Stimulated activated CD4-positive, alpha-beta T cell treated with anti-CD3 and anti-CD28 coated beads, Interleukin-1b, Interleukin-23, amount 100 ng/mL, for 48 hours (primary cell): ENCODE results near the gene RHCE.
"Not testable (repeated sequence)": the region's sequence is repeated elsewhere in the genome, so short reads cannot be mapped to it uniquely, and the experiment has no call there.

Source experiments
- DNase-seq: peaks from one replicate; pipeline ENCODE4 v3.0.0-alpha.2; 2020

The RHCE gene

DNA sequence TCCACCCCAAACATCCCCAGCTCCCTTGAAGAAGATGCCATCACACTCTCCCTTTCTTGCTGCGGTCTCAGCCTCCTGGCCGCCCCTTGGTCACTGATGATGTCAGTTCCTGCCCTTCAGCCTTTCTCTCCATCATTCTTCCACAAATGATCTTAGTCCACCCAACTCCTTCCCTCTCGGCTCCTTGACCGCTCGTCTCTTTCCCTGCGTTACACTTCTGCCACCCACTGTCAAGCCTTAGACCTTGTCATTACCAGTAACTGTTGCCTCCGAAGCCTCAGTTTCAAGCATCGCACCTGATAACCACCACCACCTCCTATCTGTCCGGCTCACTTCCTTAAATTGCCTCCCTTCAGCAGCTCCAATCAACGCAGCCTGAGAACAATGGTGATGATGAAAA is 23.1 kb downstream of the RHCE start:
- not testable (repeated sequence) for DNase-seq

DNA sequence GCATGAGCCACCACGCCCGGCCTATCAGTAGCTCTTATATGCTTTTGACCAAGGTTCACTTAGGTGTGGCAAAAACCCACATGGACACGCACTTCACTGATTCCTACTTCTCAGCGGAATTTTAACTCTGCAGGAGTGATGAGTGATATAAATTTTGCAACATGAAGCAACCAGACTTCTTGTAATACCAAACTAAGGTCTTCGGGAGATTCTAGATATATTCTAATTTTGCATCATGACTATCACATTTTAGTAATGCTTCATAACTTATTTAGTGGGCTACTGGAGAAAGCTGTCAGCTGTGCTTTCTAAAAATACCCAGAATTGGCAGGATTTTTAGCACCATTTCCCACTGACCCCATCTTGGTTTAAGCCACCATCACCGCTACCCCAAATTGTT is 27.8 kb downstream of the RHCE start:
- no peak for DNase-seq

DNA sequence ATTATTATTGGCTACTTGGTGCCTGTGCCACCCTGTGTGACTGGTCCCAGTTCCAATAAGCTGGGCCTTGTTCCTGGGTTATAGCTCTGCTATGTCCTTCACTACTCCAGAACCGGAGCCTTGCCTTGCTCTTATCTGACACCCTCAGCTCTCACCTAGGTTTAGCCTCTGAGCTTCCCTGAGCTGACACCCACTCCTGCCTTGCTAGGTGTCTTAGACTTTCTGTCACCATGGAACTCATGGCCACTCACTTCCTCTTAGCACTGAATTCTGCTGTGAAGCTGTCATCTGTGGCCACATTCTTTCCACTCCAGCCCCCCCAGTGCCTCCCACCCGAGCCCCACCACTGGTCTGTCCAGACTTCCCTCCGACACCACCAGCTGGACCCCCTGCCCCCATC is 30.9 kb downstream of the RHCE start:
- not testable (repeated sequence) for DNase-seq

DNA sequence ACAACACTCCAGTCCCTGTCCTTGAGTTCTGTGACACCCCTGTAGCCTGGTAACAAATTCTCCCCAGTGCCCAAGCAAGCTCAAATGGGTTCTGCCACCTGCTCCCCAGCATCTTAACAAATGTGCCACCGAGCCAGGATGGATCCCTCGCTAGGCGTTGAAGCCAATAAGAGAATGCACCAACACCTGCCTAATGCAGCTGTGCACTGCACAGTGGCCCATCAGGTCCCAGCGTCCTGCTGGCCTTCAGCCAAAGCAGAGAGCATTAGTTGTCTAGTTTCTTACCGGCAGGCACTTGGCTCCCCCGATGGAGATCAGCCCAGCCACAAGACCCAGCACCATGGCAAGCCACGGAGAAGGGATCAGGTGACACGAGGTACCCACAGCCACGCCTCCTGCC is 31.9 kb downstream of the RHCE start:
- DNase-seq, result not testable (repeated sequence)

DNA sequence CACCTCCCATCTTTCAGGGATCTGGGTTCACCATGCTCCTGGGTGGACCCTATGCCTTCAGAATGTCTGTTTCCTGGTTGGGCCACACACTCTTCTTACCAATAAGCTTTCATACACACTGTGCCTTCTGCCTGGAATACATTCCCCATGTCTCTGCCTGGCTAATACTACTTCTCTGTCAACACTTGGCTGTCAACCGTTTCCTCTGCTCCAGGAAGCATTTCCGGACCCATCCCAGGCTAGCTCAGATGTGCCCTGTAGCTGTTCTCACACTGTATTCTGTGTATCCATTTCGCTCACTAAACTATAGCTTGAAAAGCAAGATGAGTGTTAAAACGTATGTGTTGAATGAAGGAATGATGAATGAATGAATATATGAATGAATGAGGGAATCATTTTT is 33.5 kb downstream of the RHCE start:
- DNase-seq, result not testable (repeated sequence)

DNA sequence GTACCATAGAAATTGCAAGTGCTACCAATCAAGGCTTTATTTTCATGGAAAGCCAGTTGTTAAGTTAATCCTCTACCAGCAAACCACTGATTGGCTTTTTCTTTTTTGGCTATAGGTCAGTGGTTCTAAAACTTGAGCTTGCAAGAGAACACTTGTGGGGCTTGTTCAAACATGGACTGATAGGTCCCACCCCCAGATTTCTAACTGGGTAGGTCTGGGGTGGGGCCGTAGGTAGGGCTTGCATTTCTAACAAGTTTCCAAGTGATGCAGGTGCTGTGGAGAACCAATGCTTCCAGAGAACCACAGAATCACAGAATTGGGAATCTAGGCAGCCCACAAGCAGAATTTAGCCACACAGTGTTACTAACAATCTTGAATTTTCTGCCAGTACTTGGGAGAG is 36.8 kb downstream of the RHCE start:
- DNase-seq, result not testable (repeated sequence)

DNA sequence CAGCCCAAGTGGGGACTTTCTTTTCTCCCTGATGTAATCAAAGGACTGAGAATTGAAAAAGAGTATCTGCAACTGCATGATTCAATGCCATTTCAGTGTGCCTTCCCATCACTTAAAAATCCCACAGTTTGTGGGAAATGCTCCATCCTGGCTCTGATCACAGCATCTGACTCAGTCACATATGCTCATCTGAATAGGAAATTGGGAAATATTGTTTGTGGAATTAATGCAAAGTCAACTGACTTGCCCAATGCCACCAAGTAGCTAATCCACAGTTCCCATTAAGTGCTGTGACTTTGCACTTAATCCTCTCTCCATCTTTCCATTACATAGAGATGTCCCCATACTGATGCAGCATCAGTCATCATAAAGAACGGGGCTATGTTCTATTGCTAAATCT is 37.5 kb downstream of the RHCE start:
- DNase-seq, result not testable (repeated sequence)

DNA sequence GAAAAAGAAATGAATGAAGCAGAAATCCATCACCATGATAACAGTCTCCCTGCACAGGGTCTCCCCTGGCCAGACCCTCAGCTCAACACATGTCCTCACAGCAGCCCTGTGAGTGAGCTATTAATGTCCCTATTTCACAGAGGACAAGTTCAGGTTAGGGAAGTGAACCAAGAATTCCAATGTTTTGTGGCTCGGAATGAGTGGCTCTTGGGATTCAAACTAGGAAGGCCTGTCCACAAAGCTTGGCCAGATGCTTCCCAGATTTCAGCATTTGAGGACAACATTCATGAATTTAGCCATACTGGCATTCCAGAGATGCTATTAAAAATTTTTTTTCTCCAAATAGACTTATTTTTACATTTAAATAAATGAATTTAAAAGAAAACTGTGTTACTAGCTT is 38.1 kb downstream of the RHCE start:
- DNase-seq, result not testable (repeated sequence)

DNA sequence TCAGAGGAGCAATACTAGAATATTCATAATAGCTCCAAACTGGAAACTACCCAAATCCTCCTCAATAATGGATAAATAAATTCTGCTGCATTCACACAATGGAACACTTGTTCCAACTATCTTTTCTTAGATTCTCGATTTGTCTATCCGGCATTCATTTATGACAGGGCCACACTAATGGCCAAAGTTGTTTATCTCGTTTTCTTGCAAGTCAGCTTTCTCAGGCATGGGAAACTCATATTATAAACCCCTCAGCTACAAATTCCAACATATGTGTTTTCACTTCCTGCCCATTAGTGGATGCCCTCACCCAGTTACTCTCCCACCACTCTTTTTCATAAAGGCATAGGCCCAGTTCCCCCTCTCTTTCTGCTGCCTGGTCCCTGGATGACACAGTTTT is 42.3 kb downstream of the RHCE start:
- DNase-seq, result not testable (repeated sequence)

DNA sequence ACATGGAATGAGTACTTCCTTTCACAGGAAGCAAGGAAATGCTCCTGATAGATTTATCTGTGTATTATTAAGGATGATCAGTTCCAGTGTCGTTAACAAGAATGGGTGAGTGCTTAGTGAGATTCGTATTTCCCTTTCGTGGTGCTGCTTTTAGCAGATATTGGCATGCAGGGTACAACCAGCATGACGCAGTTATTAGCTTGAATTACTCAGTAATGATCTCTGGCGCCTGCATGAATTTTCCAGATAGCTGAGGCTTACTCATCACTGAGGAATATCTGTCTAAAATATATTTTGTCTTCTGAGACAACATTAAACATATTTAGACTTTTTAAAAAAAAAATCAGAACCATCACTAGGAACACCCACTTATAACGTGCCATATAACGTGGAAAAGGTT is 48.9 kb downstream of the RHCE start:
- not testable (repeated sequence) for DNase-seq

DNA sequence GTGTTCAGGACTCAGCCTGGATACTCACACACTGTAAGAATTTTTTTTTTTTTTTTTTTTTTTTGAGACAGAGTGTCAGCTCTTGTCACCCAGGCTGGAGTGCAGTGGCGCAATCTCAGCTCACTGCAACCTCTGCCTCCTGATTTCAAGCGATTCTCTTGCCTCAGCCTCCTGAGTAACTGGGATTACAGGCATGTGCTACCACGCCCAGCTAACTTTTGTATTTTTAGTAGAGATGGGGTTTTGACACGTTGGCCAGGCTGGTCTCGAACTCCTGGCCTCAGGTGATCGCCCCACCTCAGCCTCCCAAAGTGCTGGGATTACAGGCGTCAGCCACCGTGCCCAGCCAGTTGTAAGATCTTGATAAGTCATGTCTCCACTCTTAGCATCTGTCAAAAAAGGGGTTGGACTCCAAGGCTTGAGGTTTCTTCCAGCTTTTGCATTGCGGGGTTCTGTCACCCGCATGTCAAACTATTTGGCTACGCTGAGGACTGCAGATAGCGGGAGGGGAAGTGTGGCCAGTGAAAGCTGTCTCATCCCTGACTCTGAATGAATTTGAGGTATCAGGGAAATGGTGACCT is 50.8 kb downstream of the RHCE start:
- DNase-seq, result not testable (repeated sequence)

DNA sequence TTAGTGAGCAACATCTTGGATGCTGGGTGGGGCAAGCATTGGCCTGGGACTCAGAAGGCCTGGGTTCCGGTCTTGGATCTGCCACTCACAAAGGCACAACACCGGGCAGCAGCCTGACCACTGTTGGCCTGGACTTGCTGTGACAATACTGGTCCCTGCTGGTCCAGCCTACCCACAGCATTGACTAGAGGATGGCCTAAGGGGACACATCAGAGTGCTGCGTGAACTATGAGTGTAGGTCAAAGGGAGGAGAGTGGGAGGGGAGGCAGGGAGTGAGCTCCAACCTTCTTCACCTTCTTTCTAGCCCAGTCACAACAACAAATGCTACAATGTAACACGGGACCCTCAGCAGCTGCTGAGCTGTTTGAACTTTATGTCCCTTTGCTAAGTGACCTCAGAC is 51.4 kb downstream of the RHCE start:
- DNase-seq, result no peak

DNA sequence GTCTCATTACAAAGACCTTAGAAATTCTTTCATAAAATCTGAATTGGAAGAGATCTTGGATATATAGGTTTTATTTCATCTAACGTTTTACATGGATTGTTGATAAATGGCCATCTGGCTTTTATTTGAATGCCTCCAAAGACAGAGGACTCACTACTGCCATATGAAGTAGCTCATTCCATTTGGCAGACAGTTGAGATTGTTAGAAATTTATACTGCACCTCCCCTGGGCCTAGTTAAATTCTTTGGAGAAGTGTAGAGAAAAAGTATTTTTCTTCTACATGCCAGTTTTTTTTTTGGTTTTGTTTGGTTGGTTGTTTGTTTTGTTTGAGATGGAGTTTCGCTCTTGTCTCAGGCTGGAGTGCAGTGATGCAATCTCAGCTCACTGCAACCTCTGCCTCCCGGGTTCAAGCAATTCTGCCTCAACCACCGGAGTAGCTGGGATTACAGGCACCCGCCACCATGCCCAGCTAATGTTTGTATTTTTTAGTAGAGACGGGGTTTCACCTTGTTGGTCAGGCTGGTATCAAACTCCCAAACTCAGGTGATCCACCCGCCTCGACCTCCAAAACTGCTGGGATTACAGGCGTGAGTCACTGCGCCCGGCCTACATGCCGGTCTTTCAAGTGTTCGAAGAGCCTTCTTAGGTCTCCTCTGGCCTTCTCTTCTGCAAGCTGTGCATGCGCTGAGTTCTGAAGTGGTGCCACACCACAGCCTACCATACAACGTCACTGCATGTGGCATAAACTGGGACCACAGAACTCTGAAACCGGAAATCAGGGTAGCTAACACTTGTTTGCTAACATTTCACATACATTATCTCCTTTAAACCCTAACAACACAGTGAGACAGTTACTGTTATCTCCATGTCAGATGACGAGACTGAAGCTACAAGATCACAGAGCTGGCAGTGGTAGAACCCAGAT is 57.7 kb downstream of the RHCE start:
- not testable (repeated sequence) for DNase-seq

DNA sequence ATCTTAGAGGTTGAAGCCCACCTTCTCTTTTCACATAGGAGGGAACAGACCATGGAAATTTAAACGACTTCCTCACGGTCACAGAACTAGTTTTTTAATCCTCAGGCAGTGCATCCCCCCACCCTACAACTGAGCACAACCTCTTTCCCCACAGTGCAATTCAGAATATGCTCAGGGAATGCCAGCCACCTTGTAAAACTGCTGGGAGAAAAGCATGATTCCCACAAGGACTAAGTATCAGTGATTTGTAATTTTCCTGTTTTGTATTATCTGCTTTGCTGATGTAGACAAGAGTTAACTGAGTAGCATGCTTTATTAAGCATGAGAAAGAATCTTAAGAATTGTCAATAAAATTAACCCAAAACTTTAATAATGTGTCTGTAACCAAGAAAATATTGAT is 58.7 kb downstream of the RHCE start:
- no peak for DNase-seq

DNA sequence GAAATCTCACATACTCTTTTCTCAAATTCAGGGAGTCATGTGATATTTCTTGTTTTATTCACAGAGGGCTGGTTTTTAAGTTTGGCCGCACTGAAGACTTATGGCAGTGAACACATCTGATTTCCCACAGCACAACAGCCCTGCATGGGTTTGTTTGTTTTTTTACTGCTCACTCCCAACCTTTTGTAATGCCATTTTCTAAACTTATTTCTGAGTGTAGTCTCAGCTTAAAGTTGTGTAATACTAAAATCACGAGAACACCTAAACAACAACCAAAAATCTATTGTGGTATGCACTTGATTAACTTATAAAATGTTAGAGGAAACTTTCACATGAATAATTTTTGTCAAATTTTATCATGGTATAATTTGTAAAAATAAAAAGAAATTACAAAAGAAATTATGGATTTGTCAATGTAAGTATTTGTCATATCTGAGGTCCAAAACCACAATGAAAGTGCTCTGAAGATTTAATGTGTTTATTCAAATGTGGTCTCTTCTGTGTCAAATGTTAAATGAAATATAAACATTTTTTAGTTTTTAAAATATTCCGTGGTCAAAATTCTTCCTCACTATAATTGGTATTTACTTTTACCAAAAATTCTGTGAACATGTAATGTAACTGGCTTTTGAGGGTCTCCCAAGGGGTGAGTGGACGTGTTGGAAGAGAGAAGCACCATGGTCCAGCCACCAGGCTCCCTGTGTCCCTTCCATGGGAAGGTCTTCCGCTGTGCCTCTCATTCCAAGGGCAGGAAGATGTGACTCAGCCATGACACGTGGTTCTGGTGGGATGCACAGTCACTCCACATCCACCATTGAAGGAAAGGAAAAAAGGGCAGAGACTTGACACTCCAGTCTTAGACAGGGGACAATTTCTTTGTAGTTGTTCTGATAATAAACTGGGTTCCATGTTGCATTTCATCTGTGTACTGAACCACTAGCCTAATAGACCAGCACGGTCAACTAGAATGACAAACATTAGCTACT is 59.7 kb downstream of the RHCE start:
- no peak for DNase-seq

DNA sequence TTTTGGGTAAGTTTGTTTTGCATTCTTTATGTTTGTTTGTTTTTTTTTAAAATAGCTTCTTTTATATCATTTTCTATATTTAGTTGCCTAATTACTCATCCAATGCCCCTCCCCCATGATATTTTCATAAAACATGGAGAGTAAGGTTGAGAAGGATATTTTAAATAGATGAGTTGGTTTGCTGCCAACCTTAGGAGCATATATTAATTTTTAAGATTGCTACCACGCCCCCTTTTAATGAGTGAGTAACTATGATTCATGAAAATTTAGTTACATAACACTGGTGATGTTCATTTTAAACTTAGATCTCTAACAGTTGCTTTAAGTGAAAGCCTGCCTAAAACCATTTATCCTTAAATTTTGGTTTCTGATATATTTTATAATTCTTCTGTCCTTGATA is 63.8 kb downstream of the RHCE start:
- no peak for DNase-seq

DNA sequence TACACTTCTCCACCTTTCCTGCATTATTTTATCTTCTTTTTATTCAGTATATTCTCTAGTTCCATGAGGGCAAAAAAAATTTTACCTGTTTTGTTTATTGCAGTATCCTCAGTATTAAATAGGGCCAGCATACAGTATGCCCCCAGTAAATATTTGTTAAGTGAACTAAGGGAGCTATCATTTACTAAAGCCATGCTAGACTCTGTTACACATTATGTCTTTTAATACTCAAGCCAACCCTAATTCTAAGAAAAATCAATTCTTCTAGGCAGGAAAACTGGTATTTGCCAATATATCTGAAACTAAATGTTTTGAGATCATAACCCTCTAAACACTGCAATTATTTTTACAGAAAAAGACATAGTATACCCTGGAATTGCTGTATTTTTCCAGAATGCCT is 64.2 kb downstream of the RHCE start:
- no peak for DNase-seq

DNA sequence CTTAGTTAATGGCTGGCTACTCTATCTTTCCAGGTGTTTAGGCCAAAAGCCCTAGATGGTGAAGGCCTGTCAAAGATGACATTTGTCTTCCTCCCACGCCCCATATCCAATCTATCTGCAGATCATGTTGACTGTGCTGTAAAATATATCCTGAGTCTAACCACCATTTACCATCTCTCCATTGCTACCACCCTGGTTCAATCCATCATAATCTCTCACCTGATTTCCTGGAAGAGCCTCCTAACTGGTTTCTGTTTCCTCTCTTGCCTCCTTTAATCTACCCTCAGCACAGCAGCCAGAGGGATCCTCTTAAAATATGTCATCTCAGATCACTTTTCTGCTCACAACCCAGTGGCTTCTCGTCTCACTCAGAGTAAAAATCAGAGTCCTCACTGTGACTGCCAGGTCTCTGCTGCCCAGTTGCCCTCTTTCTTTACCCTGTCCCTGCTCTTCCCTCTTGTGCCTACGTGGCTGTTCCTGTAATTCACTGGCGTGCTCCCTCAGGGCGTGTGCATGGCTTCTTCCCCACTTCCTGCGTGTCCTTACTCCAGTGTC is 64.7 kb downstream of the RHCE start:
- DNase-seq, result no peak

DNA sequence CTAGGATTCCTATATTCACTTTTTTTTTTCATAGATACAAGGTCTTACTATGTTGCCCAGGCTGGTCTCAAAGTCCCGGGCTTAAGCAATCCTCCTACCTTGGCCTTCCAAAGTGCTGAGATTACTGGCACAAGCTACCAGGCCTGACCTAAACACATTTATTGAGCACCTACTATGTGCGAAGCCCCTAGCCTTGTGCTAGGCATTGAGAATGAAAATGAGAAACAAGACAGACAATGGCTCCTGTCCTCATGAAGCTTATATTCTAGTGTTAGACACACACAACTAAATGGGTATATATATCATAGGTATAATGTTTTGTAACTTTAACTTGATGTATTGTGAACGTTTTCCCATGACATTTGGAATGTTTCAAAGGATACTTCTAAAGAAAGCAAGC is 71.0 kb downstream of the RHCE start:
- DNase-seq, result no peak

DNA sequence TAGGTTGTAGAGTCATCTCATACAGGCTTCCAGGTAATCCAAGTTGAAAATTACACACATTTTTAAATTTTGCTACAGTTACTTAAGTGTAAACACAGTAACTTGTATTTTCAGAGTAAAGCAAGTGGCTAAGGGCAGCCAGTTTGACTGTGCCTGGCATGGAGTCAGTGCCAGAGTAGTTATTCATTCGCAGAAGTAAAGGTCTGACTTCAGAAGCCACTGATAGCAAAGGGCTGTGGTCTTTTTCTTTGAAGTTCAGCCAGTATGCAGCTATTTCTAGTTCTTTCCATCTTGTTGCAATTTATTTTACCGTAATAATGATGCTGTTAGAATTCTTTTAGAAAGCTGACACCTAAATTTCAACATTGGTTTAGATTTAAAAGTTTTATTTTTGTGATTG is 73.1 kb downstream of the RHCE start:
- DNase-seq, result no peak

DNA sequence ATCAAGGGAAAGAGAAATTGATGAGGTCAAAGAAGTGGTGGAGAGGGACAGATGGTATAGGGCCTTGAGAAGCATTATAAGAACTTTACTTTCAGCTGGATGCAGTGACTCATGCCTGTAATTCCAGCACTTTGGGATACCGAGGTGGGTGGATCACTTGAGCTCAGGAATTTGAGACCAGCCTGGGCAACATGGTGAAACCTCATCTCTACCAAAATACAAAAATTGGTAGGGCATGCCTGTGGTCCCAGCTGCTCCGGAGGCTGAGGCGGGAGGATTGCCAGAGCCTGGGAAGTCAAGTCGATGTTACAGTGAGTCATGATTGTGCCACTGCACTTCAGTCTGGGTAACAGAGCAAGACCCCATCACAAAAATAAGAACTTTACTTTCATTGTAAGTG is 76.8 kb downstream of the RHCE start:
- DNase-seq, result no peak

DNA sequence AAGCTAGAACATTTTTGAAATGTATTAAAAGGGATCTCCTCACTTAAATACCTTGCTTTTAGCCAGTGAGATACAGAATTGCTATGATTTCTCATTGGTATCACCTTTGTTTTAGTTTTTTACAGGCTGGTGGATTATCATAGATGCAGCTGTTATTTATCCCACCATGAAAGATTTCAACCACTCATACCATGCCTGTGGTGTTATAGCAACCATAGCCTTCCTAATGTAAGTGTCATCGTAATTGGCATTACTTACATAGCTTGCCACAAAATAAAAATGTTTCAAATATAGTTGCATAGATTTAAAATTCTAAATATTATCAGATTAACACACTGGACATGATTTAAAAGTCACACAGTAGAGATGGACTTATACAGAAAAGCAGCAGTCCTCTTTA is 77.8 kb downstream of the RHCE start:
- DNase-seq, result no peak

DNA sequence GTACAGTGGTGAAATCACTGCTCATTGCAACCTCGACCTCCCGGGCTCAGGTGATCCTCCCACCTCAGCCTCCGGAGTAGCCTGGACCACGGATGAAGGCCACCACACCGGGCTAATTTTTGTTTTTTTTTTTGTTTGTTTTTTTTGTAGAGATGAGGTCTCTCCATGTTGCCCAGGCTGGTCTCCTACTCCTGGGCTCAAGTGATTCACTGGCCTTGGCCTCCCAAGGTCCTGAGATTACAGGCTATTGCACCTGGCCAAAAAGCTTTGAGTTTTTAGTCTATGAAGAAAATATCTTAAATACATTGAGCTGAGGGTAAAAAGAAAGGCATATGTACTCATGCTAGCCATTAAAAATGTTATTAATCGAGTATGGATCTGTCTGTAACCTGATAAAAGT is 78.9 kb downstream of the RHCE start:
- DNase-seq, result no peak
